OCI-LY1 (cell line): Measurements from ENCODE around the gene BCKDK.

Experiments
- H2AFZ ChIP-seq: fragments of 200-600 bp; sonication (generic), shearing (Covaris generic); 2 replicates; pipeline ENCODE4 v1.6.0; 2014; ENCODE audit warnings: antibody characterized with exemption, mild to moderate bottlenecking, low read length
- H3F3A ChIP-seq: fragments of 200-600 bp; sonication (generic), shearing (Covaris generic); 2 replicates; pipeline ENCODE4 v1.6.0; 2014; ENCODE audit warnings: mild to moderate bottlenecking, antibody characterized with exemption, low read length, moderate library complexity; ENCODE audit not compliant: insufficient read depth
- H3K27ac ChIP-seq: fragments of 200-600 bp; sonication (generic); 2 replicates; pipeline ENCODE4 v1.5.1; 2014; ENCODE audit warnings: low read length, mixed run types, mild to moderate bottlenecking, low read depth; ENCODE audit not compliant: poor library complexity, severe bottlenecking
- H3K27me3 ChIP-seq: fragments of 200-600 bp; sonication (generic); 2 replicates; pipeline ENCODE4 v1.6.0; 2014; ENCODE audit warnings: antibody characterized with exemption, mild to moderate bottlenecking, low read length, moderate library complexity; ENCODE audit not compliant: insufficient read depth
- H3K36me3 ChIP-seq: fragments of 200-600 bp; sonication (generic); 2 replicates; pipeline ENCODE4 v1.6.1; 2014; ENCODE audit warnings: mild to moderate bottlenecking, antibody characterized with exemption, low read length, moderate library complexity, mixed read lengths; ENCODE audit not compliant: insufficient read depth
- H3K4me1 ChIP-seq: fragments of 200-600 bp; sonication (generic); 2 replicates; pipeline ENCODE4 v1.5.1; 2014; ENCODE audit warnings: mild to moderate bottlenecking, low read length, moderate library complexity; ENCODE audit not compliant: insufficient read depth, severe bottlenecking
- H3K4me2 ChIP-seq: fragments of 200-600 bp; sonication (generic), shearing (Covaris generic); 2 replicates; pipeline ENCODE4 v1.6.1; 2014; ENCODE audit warnings: low read length
- H3K4me3 ChIP-seq: fragments of 200-600 bp; sonication (generic); 2 replicates; pipeline ENCODE4 v1.5.1; 2014; ENCODE audit warnings: low read length, low read depth, mild to moderate bottlenecking, mixed read lengths; ENCODE audit not compliant: poor library complexity, severe bottlenecking
- H3K79me2 ChIP-seq: fragments of 200-600 bp; shearing (Covaris generic); 2 replicates; pipeline ENCODE4 v1.6.1; 2016; ENCODE audit warnings: mixed run types, low read length, mixed read lengths; ENCODE audit not compliant: insufficient read depth
- H3K9ac ChIP-seq: fragments of 200-600 bp; sonication (generic), shearing (Covaris generic); 2 replicates; pipeline ENCODE4 v1.6.1; 2014; ENCODE audit warnings: mild to moderate bottlenecking, low read length, mixed read lengths
- H3K9me2 ChIP-seq: fragments of 200-600 bp; sonication (generic), shearing (Covaris generic); 2 replicates; pipeline ENCODE4 v1.6.1; 2014; ENCODE audit warnings: low read depth, mild to moderate bottlenecking, low read length, mixed read lengths
- H3K9me3 ChIP-seq: fragments of 200-600 bp; shearing (Covaris generic); 2 replicates; pipeline ENCODE4 v1.6.1; 2014; ENCODE audit warnings: low read length, mixed read lengths
- H4K20me1 ChIP-seq: fragments of 200-600 bp; sonication (generic), shearing (Covaris generic); 2 replicates; pipeline ENCODE4 v1.6.0; 2016; ENCODE audit warnings: mild to moderate bottlenecking, low read length; ENCODE audit not compliant: insufficient read depth
- CTCF ChIP-seq: fragments of 200-600 bp; sonication (generic), shearing (Covaris generic); IDR thresholded peaks from 2 replicates; pipeline ENCODE4 v1.5.1; 2017; ENCODE audit warnings: mild to moderate bottlenecking, antibody characterized with exemption, low read length, moderate library complexity, mixed read lengths
- EZH2 ChIP-seq: fragments of 200-600 bp; sonication (generic), shearing (Covaris generic); IDR thresholded peaks from 2 replicates; pipeline ENCODE4 v1.8.0; 2017; ENCODE audit warnings: borderline replicate concordance, mixed run types, mild to moderate bottlenecking, antibody characterized with exemption, low read length, moderate library complexity, mixed read lengths

Gene BCKDK

DNA sequence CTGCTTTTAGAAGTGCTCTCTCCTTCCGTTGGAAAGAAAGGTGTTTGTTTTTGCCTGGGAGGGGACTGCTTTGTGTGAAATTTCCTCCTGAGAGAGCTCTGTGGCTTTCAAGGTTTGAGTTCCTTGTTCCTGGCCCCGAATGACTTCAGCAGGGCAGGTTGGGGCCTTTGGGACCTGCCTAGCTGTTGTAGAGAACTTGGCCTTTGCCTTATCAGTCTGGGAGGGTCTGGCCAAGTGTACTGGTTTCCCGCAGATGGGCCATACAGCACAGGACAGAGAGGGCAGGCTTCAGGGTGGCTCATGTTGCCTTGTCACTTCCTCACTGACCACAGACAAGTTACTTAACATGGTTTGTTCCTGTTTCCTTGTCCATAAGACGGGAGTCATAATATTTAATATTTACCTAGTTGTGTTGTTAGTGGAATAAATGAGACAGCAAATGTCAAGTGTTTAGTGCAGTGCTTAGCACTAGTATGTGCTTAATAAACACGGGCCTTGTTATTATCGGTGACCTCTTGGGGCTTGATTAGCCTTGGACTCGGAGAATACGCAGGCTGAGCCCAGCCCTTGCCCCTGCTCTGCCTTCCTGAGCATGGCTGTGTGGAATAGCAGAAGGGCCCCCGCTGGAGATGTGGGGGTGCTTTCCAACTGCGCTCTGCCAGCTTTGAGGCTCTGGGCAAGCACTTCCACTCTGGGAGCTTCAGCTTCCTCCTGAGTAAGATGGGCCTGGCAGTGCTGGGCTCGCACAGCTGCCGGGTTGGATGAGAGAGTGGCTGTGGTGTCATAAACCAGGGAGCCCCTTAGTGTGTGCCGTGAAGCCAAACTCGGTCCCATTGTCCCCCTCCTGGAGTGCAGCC is 20.8 kb downstream of the BCKDK start:
- Histone ChIP-seq H3K9ac (no peak overlapping the region), H3K4me2 (no peak overlapping the region), H4K20me1 (no peaks in the 10 kb centered on the region), H3K27me3 (no peaks in the 10 kb centered on the region), H3K36me3 (peaks cover 32% of the 10 kb centered on the region), H3F3A (no peaks in the 10 kb centered on the region), H3K4me3 (no peak overlapping the region), H3K4me1 (no peaks in the 10 kb centered on the region), H3K9me3 (no peaks in the 10 kb centered on the region), H2AFZ (no peak overlapping the region), H3K9me2 (no peaks in the 10 kb centered on the region), H3K27ac (no peak overlapping the region), H3K79me2 (no peaks in the 10 kb centered on the region)
- TF ChIP-seq CTCF = no peak
- TF ChIP-seq EZH2 = no peak

- Histone ChIP-seq H3K4me3 (no peak overlapping the region), H3K79me2 (no peaks in the 10 kb centered on the region), H3K9me3 (no peaks in the 10 kb centered on the region), H3K27ac (no peak overlapping the region), H3K9me2 (no peaks in the 10 kb centered on the region), H3K27me3 (no peaks in the 10 kb centered on the region), H3K4me1 (no peaks in the 10 kb centered on the region), H3K36me3 (peaks cover 26% of the 10 kb centered on the region), H3K9ac (no peak overlapping the region), H2AFZ (no peak overlapping the region), H4K20me1 (no peaks in the 10 kb centered on the region), H3K4me2 (no peak overlapping the region), H3F3A (no peaks in the 10 kb centered on the region)
- TF ChIP-seq EZH2 (no peak), CTCF (no peak)
Observed at GRCh38 chr16:31129568-31130335, 21.6 kb downstream of the BCKDK start.

- Histone ChIP-seq H3K4me1 (no peaks in the 10 kb centered on the region), H3K4me2 (no peak overlapping the region), H3K36me3 (peaks cover 26% of the 10 kb centered on the region), H3K79me2 (no peaks in the 10 kb centered on the region), H2AFZ (no peak overlapping the region), H3K9me3 (no peaks in the 10 kb centered on the region), H3K9me2 (no peaks in the 10 kb centered on the region), H4K20me1 (no peaks in the 10 kb centered on the region), H3K27me3 (no peaks in the 10 kb centered on the region), H3K9ac (no peak overlapping the region), H3K4me3 (no peak overlapping the region), H3K27ac (no peak overlapping the region), H3F3A (no peaks in the 10 kb centered on the region)
- TF ChIP-seq EZH2 (no peak), CTCF (no peak)
Observed at GRCh38 chr16:31130336-31130891, 22.2 kb downstream of the BCKDK start.
